ENCODE results near the gene SNHG17.

GRCh38 chr20:38383147-38383546, 52.0 kb downstream of the SNHG17 start:
- TF ChIP-seq CHD4 (IDR thresholded peaks at IDR 0.05; ENCODE audit: borderline replicate concordance) (no peak), MAFK (IDR thresholded peaks at IDR 0.05; ENCODE audit: partially characterized antibody) (no peak), EP300 (IDR thresholded peaks at IDR 0.05) (no peak), EHMT2 (IDR thresholded peaks at IDR 0.05; ENCODE audit: low read depth) (no peak), BHLHE40 (IDR thresholded peaks at IDR 0.05; ENCODE audit: low read depth, low read length) (no peak), CEBPB (IDR thresholded peaks at IDR 0.05) (no peak), SMC3 (IDR thresholded peaks at IDR 0.05) (no peak), CHD2 (IDR thresholded peaks at IDR 0.05; ENCODE audit: low read length, partially characterized antibody) (no peak), POLR2A (IDR thresholded peaks at IDR 0.05; ENCODE audit: low read length) (no peak)
- TF ChIP-seq, protein P1, sequence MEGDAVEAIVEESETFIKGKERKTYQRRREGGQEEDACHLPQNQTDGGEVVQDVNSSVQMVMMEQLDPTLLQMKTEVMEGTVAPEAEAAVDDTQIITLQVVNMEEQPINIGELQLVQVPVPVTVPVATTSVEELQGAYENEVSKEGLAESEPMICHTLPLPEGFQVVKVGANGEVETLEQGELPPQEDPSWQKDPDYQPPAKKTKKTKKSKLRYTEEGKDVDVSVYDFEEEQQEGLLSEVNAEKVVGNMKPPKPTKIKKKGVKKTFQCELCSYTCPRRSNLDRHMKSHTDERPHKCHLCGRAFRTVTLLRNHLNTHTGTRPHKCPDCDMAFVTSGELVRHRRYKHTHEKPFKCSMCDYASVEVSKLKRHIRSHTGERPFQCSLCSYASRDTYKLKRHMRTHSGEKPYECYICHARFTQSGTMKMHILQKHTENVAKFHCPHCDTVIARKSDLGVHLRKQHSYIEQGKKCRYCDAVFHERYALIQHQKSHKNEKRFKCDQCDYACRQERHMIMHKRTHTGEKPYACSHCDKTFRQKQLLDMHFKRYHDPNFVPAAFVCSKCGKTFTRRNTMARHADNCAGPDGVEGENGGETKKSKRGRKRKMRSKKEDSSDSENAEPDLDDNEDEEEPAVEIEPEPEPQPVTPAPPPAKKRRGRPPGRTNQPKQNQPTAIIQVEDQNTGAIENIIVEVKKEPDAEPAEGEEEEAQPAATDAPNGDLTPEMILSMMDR (IDR thresholded peaks at IDR 0.05): no peak
- TF ChIP-seq, protein P2, sequence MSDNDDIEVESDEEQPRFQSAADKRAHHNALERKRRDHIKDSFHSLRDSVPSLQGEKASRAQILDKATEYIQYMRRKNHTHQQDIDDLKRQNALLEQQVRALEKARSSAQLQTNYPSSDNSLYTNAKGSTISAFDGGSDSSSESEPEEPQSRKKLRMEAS (IDR thresholded peaks at IDR 0.05): no peak

Measured in A549 (cell line).